ENCODE data around the gene YY1AP1. TPM values are rescaled to one million over a fixed set of nuclear protein-coding genes. Genes with fewer than 3 reads are reported as not detected.
A peak's percentile ranks its signal among the peaks of the same experiment; 100 is the strongest.
"Not testable (repeated sequence)": the region's sequence is repeated elsewhere in the genome, so short reads cannot be mapped to it uniquely, and the experiment has no call there.

Gene YY1AP1
- total RNA-seq, 1 donor: 54.6 TPM

- Histone ChIP-seq H3K9me3 (ENCODE audit: low read depth, low read length) (no peaks in the 10 kb centered on the region), H3K4me3 (ENCODE audit: insufficient read depth, low read length) (no peak overlapping the region), H3K4me1 (ENCODE audit: insufficient read depth, low read length) (peaks cover 17% of the 10 kb centered on the region), H3K4me2 (ENCODE audit: insufficient read depth, low read length) (no peak overlapping the region), H3K79me2 (ENCODE audit: insufficient read depth, low read length) (peaks cover 97% of the 10 kb centered on the region), H4K20me1 (ENCODE audit: insufficient read depth, low read length) (peaks cover 45% of the 10 kb centered on the region), H2AFZ (ENCODE audit: low read length) (no peak overlapping the region), H3K36me3 (ENCODE audit: insufficient read depth, low read length) (peaks cover 22% of the 10 kb centered on the region), H3K27me3 (ENCODE audit: insufficient read depth, low read length) (no peaks in the 10 kb centered on the region), H3K27ac (ENCODE audit: low read depth, low read length) (no peak overlapping the region)
- DNase-seq (ENCODE audit: insufficient read length, low spot score, missing footprints): no peak
- no peak for TF ChIP-seq CTCF (IDR thresholded peaks at IDR 0.05; ENCODE audit: extremely low read depth, low read depth, low read length)
Measured at GRCh38 chr1:155694167-155694566, 5.6 kb upstream of the YY1AP1 start.

- Histone ChIP-seq H3K27me3 (ENCODE audit: insufficient read depth, low read length) (no peaks in the 10 kb centered on the region), H2AFZ (ENCODE audit: low read length) (no peak overlapping the region), H3K27ac (ENCODE audit: low read depth, low read length) (no peak overlapping the region), H3K36me3 (ENCODE audit: insufficient read depth, low read length) (peaks cover 22% of the 10 kb centered on the region), H3K4me1 (ENCODE audit: insufficient read depth, low read length) (peaks cover 9% of the 10 kb centered on the region), H3K4me2 (ENCODE audit: insufficient read depth, low read length) (no peak overlapping the region), H4K20me1 (ENCODE audit: insufficient read depth, low read length) (peaks cover 29% of the 10 kb centered on the region), H3K9me3 (ENCODE audit: low read depth, low read length) (no peaks in the 10 kb centered on the region), H3K79me2 (ENCODE audit: insufficient read depth, low read length) (peaks cover 93% of the 10 kb centered on the region), H3K4me3 (ENCODE audit: insufficient read depth, low read length) (no peak overlapping the region)
- no peak for TF ChIP-seq CTCF (IDR thresholded peaks at IDR 0.05; ENCODE audit: extremely low read depth, low read depth, low read length)
- DNase-seq (ENCODE audit: insufficient read length, low spot score, missing footprints): no peak
Measured at GRCh38 chr1:155691992-155692528, 3.5 kb upstream of the YY1AP1 start.

GRCh38 chr1:155689081-155689607, 570 bp upstream of the YY1AP1 start, which contains the start of gene DAP3:
DAP3 (plus strand) TSS chr1:155689091; CDS start chr1:155709780, 20,689 bp downstream.
- H3K9me3 ChIP-seq (ENCODE audit: low read depth, low read length); H3K27me3 ChIP-seq (ENCODE audit: insufficient read depth, low read length): not testable (repeated sequence)
- Histone ChIP-seq H4K20me1 (ENCODE audit: insufficient read depth, low read length) (peaks cover 27% of the 10 kb centered on the region), H3K4me1 (ENCODE audit: insufficient read depth, low read length) (peaks cover 16% of the 10 kb centered on the region), H3K27ac (ENCODE audit: low read depth, low read length) (peak within 1 kb of the TSS; percentile 99), H3K4me3 (ENCODE audit: insufficient read depth, low read length) (peak within 1 kb of the TSS; percentile 98), H3K36me3 (ENCODE audit: insufficient read depth, low read length) (peaks cover 22% of the 10 kb centered on the region), H3K4me2 (ENCODE audit: insufficient read depth, low read length) (peak within 1 kb of the TSS; percentile 87), H2AFZ (ENCODE audit: low read length) (peak within 1 kb of the TSS; percentile 97), H3K79me2 (ENCODE audit: insufficient read depth, low read length) (peaks cover 91% of the 10 kb centered on the region)
- DNase-seq (ENCODE audit: insufficient read length, low spot score, missing footprints): peak; percentile 95

GRCh38 chr1:155687705-155688323, 760 bp downstream of the YY1AP1 start:
- not testable (repeated sequence) for DNase-seq (ENCODE audit: insufficient read length, low spot score, missing footprints)
- peak overlapping the region; percentile 98 for H3K4me3 ChIP-seq (ENCODE audit: insufficient read depth, low read length)
- peak overlapping the region; percentile 87 for H3K4me2 ChIP-seq (ENCODE audit: insufficient read depth, low read length)

GRCh38 chr1:155681776-155682175, 6.8 kb downstream of the YY1AP1 start:
- no peaks in the 10 kb centered on the region for H3K27me3 ChIP-seq (ENCODE audit: insufficient read depth, low read length)
- no peak overlapping the region for H2AFZ ChIP-seq (ENCODE audit: low read length)
- H3K4me2 ChIP-seq (ENCODE audit: insufficient read depth, low read length): no peak overlapping the region
- H3K4me1 ChIP-seq (ENCODE audit: insufficient read depth, low read length): peaks cover 7% of the 10 kb centered on the region
- no peak for TF ChIP-seq CTCF (IDR thresholded peaks at IDR 0.05; ENCODE audit: extremely low read depth, low read depth, low read length)
- no peak overlapping the region for H3K4me3 ChIP-seq (ENCODE audit: insufficient read depth, low read length)
- peaks cover 30% of the 10 kb centered on the region for H3K36me3 ChIP-seq (ENCODE audit: insufficient read depth, low read length)
- peaks cover 96% of the 10 kb centered on the region for H3K79me2 ChIP-seq (ENCODE audit: insufficient read depth, low read length)
- H3K9me3 ChIP-seq (ENCODE audit: low read depth, low read length): no peaks in the 10 kb centered on the region
- peaks cover 53% of the 10 kb centered on the region for H4K20me1 ChIP-seq (ENCODE audit: insufficient read depth, low read length)
- H3K27ac ChIP-seq (ENCODE audit: low read depth, low read length): no peak overlapping the region
- no peak for DNase-seq (ENCODE audit: insufficient read length, low spot score, missing footprints)

More at GRCh38 chr1:155687705-155688323, 760 bp downstream of the YY1AP1 start:
- Histone ChIP-seq H2AFZ (ENCODE audit: low read length) (peak overlapping the region; percentile 97), H3K4me1 (ENCODE audit: insufficient read depth, low read length) (peaks cover 16% of the 10 kb centered on the region), H3K79me2 (ENCODE audit: insufficient read depth, low read length) (peaks cover 92% of the 10 kb centered on the region), H3K27ac (ENCODE audit: low read depth, low read length) (peak overlapping the region; percentile 99), H3K36me3 (ENCODE audit: insufficient read depth, low read length) (peaks cover 18% of the 10 kb centered on the region), H4K20me1 (ENCODE audit: insufficient read depth, low read length) (peaks cover 35% of the 10 kb centered on the region)
- not testable (repeated sequence) for H3K27me3 ChIP-seq (ENCODE audit: insufficient read depth, low read length); H3K9me3 ChIP-seq (ENCODE audit: low read depth, low read length)

All from osteoblast (primary cell).